Suppressor macrophage (primary cell): ENCODE results near the gene SNX20.

ENCODE experiments used
- DNase-seq, 4 experiments: peaks; one replicate each; pipeline ENCODE4 v3.0.0-alpha.2; 2020 to 2022

SNX20 gene

DNA sequence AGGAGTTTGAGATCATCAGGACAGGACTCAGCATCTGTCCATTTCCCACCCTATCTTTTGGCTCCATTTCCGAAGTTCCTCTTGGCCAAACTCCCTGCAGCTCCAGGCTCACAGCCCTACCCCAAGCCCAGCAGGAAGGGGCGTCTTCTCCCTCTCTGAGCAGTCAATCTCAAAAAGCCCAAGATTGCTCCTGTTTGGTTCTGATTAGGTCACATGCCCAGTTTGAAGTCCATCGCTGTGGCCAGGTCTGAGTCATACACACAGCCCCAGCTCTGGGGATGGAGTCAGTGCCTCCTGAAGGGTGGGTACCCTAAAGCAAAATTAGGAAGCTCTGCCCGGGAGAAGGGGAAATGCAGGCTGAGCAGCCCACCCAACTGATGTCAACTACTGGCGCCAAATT, 23.9 kb downstream of the SNX20 start:
- peak in 3 of 4 experiments; percentile 24 to 38 (median 27) for DNase-seq

DNA sequence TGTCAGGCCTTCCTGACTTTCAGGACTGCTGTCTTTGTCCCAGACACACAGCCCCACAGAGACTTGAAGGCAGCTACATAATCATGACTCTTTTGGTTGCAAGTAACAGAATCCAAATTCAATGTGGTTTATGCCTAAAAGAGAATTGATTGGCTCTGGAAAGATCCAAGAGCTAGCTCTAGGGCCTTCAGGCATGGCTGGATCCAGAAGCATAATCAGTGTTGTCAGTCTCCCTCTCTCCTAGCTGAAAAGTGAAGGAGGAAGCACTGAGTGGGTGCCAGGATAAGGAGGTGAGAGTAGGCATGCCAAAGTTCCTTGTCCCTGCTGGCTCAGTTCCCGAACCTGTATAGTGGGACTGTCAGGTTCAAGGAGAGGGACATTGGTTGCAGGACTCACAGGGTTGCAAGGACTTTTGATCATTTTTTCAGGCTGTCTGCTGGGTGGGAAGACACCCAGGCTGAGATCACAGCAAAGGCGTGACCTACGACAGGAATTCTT, 25.5 kb downstream of the SNX20 start:
- no peak for DNase-seq

DNA sequence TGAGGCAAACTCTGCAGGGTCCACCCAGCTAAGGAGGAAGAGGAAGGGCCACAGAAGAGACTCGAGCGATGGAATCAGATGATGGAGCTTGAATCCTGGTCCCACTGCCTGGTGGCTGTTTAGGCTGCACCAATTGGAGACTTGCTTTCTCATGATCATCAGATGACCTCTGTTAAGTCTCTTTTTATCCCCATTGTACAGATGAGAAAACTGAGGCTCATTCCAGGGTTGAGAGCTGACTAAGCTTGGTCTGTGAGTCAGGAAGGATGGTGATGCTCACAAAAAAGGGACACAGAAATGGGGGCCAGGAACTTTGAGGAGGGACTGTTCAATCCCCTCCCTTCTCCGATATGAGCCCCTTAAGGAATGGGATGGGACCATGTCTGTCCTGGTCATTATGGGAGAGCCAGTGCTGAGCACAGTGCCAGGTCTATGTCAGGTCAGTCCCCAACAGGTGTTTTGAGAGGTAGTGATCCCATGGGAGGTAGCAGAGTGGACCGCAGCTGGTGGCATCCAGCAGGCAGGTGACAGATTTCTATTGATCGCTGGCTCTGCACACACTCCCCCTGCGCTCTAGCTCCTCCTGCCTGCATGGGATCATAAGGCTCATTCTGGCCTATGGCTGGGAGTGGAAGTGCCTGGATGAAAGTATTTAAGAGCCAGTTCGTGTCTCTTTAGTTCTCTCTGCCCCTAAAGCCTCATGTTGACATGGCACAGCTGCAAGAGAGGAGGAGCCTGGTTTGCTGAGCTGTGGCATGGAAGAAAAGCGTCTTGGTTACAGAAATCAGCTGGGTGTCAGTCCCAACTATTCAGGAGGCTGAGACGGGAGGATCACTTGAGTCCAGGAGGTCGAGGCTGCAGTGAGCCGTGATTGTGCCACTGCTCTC, 27.2 kb downstream of the SNX20 start:
- DNase-seq, result no peak

GRCh38 chr16:50652836-50653425, 28.2 kb downstream of the SNX20 start:
- DNase-seq, result no peak

DNA sequence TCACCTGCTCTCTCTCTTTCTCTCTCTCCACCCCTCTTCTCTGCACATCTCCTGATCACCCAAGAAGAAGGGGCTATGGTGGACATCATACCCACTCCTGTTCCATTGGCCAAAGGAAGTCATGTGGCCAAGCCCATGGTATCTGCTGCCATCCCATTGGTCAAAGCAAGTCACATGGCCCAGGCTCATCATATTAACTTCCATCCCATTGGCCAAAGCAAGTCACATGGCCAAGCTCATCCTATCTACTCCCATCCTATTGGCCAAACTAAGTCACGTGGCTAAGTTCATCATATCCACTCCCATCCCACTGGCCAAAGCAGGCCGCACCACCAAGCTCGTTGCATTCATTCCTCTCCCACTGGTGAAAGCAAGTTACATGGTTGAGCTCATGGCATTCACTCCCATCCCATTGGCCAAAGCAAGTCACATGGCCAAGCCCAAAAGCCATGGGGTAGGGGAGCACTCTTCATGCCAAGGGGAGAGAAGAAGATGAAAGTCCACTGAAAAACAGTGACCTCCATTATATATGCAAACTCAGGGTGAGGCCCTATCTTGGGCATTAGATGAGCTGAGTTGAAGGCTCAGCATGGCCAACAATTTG, 29.2 kb downstream of the SNX20 start:
- no peak for DNase-seq

DNA sequence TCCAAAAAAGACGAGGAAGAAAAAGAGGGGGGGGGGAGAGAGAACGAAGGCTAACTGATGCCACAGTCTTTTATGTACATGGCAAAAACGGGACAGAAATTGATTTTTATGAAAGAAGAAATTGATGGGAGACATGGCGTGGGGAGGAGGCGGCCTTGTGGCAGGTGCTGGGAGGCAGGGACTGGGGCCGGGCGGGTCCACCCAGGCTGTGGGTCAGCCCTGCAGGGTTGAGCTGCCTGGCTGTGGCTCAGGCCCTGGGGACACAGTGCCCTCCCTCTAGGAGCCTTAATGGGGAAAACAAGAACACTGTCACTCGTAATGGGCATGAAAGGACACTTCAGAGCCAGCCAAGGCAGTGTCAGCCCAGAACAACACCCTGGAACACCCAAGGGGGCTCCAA, 34.8 kb downstream of the SNX20 start:
- no peak for DNase-seq

- DNase-seq, result no peak
Observed at GRCh38 chr16:50645563-50646220, 35.4 kb downstream of the SNX20 start.

GRCh38 chr16:50644729-50645128, 36.4 kb downstream of the SNX20 start:
- DNase-seq, result peak; percentile 62 to 79 (median 71)

- DNase-seq, result no peak
Observed at GRCh38 chr16:50644245-50644644, 36.9 kb downstream of the SNX20 start.

DNA sequence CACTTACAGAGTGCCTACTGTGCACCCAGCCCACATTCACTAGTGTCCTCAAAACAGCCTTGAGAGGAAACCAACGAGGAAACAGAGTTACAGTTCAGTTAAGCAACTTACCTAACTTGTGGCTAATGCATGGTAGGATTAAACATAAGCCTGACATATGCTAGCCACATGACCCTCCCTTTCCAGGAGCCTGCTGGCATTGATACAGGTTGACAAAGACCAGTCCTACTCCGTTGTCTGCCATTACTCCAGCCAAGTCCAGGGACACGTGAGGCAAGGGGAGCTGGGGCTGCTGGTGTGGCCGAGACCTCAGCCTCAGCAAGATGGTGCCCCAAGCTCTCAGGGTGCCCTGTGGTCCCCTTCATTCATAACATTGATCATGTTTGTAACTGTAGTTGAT, 37.9 kb downstream of the SNX20 start:
- no peak for DNase-seq

GRCh38 chr16:50642349-50642748, 38.8 kb downstream of the SNX20 start:
- DNase-seq, result no peak

DNA sequence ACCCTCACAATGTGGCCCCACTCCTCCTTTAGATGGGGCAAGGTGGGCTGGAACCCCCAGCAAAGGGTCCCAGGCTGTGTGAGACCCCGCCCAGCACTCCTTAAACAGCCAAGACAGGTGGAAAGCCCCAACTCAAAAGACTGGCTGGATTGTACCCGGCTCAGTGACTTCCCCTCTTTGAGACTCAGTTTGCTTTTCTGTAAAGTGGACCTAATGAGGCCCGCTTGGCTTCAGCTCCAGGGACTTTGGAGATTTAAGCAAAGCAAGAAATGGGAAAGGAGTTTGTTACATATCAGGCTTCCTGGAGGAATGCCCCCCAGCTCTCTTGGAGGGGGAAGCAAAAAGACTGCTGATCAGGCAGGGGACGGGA, 39.3 kb downstream of the SNX20 start:
- DNase-seq, result no peak

GRCh38 chr16:50640919-50641817, 39.9 kb downstream of the SNX20 start:
- DNase-seq, result no peak

- DNase-seq, result no peak
Observed at GRCh38 chr16:50640391-50640790, 40.7 kb downstream of the SNX20 start.

GRCh38 chr16:50638816-50639670, 42.1 kb downstream of the SNX20 start:
- no peak for DNase-seq

- DNase-seq, result no peak
Observed at GRCh38 chr16:50637716-50638602, 43.2 kb downstream of the SNX20 start.

DNA sequence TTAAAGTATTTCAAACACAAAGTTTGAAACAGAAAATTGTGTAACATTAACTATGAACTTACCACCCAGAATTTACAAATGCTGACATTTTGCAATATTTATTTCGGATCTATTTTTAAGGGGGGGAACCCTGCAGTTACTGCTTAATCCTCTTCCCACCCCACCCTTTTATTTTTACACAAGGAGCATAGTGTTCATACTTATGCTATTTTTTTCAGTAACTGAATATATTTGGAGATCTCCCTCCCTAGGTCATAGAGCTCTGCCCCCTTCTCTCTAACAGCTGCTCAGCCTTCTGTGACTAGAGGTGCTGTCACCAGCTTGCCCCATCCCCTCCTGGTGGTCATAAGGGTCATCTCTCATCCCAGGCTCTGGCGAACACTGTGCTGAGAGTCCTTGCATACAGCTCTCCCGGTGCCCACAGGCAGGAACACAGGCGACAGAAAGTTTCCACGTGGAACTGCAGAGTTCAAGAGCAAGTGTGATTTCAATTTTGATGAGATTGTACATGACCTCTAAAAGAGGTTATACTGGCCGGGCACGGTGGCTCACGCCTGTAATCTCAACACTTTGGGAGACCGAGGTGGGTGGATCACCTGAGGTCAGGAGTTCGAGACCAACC, 44.2 kb downstream of the SNX20 start:
- no peak for DNase-seq

DNA sequence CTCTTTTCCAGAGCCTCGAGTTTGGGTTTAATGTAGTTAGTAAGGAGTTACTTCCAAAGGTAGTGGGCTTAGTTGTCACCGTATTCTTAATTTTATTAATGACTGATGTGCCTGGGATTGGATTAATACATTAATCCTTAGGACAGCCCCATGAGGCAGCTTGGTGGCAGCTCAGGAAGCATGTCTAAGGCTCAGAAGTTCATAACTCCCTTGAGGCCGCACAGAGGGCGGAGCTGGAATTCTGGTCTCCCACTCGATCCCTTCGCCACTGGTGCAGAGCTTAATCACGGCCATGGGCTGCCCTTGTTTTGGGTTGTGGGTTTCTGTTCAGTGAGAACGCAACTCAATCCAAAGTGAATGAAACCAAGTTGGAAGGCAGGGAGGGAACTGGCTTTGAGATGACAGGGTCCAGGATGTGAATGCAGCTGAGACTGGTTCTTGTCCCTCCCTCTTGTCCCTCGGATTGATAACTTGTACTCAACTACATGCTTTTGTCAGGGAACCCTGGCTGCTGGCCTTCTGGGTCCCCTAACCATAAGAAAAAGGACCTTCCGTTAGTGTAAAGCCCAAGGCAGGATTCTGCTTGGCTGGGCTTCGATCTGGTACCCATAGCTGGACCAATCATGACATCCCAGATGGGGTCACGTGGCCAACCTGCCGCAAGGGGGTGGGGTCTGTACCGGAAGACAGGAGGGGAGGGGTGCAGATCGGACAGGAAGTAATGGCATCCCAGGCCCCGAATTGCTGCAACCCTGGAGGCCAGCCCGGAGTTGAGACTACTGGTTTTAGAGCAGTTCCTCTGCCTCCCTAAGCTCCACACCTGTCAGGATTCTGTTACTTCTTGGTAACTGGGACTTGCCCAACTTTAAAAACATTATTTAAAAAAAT, 45.4 kb downstream of the SNX20 start:
- DNase-seq, result peak in 1 of 4 experiments; percentile 13
